Activated T-cell treated with anti-CD3 and anti-CD28 coated beads for 24 hours (primary cell): Measurements from ENCODE around the gene ICAM5.
A peak's percentile ranks its signal among the peaks of the same experiment; 100 is the strongest.

Experiments used
- DNase-seq: peaks from one replicate; pipeline ENCODE4 v3.0.0-alpha.2; 2020; ENCODE audit warnings: low read depth

Gene ICAM5

DNA sequence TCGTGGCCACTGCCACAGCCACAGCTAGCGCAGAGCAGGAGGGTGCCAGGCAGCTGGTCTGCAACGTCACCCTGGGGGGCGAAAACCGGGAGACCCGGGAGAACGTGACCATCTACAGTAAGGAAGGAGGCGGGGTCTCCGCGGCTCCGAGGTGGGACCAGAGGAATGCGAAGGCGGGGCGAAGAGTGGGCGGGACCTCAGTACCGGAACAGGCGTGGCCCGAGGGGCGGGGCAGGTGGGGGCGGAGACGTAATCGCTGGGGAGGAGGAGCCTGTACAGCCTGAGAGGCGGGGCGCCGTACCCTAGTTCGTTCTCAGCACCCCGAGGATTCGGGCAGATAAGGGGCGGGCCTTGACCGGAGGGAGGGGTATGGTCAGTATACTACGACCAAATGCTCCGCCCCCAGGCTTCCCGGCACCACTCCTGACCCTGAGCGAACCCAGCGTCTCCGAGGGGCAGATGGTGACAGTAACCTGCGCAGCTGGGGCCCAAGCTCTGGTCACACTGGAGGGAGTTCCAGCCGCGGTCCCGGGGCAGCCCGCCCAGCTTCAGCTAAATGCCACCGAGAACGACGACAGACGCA lies 2.5 kb downstream of the ICAM5 start:
- peak; percentile 60 for DNase-seq

DNA sequence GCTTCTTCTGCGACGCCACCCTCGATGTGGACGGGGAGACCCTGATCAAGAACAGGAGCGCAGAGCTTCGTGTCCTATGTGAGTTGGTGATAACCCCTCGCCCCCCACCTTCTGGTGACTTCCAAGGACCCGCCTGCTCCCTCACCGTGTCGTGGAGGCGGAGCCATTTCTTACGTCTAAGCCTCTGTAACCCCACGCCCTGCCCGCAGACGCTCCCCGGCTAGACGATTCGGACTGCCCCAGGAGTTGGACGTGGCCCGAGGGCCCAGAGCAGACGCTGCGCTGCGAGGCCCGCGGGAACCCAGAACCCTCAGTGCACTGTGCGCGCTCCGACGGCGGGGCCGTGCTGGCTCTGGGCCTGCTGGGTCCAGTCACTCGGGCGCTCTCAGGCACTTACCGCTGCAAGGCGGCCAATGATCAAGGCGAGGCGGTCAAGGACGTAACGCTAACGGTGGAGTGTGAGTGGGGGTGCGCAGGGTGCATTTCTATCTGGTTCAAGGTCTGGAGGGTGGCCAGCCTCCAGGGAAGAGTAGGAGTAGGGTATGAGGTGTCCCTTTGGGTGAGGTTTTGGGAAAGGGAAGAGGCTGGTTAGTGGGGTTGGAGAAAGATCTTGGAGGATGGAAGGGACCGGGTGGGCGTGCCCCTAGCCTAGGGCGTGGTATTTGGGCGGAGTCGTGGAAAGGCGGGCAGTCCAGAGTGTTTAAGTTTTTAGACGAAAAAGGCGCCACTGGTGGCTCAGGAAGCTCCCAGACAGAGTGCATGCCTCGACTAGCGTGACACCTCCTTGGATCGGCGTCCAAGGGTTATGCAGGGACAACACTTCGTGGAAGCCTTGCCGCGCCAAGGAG lies 3.3 kb downstream of the ICAM5 start:
- DNase-seq: no peak

DNA sequence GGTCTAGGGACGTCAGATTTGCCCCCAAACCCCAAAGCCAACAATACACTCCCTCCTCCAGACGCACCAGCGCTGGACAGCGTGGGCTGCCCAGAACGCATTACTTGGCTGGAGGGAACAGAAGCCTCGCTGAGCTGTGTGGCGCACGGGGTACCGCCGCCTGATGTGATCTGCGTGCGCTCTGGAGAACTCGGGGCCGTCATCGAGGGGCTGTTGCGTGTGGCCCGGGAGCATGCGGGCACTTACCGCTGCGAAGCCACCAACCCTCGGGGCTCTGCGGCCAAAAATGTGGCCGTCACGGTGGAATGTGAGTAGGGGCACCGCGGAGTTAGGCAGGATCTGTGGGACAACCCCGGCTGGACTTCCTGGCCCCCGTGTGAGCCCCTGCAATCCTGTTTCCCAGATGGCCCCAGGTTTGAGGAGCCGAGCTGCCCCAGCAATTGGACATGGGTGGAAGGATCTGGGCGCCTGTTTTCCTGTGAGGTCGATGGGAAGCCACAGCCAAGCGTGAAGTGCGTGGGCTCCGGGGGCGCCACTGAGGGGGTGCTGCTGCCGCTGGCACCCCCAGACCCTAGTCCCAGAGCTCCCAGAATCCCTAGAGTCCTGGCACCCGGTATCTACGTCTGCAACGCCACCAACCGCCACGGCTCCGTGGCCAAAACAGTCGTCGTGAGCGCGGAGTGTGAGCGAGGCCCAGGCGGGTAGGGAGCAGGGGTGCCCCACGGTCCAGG lies 4.0 kb downstream of the ICAM5 start:
- no peak for DNase-seq

DNA sequence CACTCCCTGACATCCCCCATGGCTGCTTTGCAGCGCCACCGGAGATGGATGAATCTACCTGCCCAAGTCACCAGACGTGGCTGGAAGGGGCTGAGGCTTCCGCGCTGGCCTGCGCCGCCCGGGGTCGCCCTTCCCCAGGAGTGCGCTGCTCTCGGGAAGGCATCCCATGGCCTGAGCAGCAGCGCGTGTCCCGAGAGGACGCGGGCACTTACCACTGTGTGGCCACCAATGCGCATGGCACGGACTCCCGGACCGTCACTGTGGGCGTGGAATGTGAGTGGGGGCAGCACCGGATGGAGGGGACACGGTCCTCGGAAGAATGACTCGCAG lies 4.6 kb downstream of the ICAM5 start:
- no peak for DNase-seq

DNA sequence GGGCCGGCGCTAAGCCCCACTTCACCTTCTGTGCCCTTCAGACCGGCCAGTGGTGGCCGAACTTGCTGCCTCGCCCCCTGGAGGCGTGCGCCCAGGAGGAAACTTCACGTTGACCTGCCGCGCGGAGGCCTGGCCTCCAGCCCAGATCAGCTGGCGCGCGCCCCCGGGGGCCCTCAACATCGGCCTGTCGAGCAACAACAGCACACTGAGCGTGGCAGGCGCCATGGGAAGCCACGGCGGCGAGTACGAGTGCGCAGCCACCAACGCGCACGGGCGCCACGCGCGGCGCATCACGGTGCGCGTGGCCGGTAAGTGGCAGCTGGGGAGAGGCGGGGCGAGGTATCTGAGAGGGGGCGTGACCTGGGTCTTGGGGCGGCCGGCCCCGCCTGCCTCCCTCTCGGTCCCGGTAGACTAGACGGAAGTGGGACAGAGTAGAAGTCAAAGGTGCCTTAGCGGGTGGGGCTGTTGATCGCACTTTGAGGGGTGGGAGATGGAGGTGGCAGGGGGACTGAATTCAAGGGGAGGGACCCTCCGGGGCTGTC lies 5.6 kb downstream of the ICAM5 start:
- DNase-seq: no peak

DNA sequence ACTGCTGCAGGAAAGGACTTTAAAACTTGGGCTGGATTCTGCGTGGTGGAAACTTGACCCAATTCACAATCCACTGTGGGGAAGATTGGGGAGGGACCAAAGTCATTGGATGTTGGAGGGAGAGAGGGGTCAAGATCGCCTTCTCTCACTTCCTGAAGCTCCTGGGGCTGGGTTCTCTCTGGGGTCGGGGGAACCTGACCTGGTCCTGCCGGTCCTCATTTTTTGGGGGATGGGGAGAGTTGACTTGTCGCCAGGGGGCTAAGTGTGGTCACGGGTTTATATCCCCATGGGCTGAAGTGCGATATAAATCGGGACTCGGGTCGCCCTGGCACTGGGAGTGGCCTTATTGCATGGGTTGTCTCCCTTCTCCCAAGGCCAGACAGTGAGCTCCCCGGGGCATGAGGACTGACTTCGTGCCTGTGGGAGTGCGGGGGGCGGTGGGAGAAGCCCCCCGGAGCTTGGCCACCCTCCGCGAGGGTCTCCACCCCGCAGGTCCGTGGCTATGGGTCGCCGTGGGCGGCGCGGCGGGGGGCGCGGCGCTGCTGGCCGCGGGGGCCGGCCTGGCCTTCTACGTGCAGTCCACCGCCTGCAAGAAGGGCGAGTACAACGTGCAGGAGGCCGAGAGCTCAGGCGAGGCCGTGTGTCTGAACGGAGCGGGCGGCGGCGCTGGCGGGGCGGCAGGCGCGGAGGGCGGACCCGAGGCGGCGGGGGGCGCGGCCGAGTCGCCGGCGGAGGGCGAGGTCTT lies 6.3 kb downstream of the ICAM5 start:
- DNase-seq: no peak

DNA sequence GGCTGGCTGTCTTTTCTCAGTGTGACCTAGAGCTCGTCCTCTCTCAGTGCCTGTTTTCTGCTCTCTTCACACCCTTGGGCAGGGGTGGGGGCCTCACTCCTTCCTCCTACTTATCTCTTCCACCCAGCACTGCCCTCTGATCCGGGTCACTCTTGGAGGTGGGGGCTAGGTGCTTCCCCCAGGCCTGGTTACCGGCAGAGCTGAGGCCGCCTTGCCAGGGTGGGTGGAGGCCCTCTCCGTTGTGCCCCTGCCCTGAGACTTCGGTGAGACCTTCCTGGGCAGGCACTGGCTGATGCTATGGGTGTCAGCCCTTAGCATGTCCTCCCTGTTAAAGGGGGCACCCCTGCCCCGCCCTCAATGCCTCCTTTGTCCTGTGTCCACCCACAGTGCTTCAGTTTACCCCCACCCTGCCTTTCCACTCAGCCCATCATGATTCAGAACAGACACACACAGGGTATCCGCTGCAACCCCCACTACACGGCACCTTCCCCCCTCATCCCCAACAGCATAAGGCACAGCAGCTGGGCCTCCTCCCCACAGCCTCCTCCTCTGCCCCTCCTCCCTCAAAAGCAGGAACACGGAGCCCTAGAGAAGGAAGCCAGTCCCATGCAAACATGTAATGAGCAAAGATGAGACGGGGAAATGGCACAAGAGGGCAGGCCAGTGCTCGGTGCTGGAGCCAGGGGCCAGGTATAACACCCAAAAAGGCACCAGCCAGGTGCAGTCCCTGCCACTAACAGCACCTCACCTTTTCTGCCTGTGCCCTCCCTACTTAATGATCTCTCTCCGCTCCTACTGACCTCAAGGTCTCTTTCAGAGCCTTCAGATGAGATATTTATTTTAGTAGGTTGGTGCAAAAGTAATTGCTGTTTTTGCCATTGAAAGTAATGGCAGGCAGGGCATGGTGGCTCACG lies 10.1 kb downstream of the ICAM5 start:
- no peak for DNase-seq

DNA sequence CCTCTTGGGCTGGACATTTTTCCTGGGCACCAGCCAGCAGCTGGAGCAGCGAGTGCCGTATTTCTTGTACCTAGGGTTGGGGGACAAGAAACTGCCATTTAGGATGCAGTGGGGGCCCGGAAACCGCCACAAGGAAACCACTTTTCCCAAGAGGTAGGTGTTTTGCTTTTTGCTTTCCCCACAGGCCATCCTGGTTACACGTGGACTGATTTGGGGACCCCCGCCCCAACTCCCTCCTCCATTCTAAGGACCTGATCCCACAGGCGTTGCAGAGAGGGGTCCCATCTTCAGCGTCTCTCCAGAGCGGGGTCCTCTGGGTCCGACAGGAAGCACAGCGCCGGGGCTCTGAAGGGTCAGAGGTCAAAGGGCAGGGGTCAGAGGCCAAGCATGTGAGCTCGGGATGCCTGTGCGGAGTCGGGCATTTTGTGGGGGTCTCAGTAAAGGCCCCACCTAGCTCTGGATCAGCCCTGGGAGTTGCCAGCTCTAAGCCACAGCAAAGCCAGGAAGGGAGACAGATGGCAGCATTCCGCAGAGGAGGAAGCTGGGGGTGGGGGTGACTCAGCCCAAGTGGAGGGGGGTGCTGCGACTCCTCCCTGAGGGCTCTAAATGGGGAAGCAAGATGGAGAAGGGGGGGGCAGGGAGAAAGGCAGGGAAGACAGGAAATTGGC lies 15.5 kb downstream of the ICAM5 start:
- DNase-seq: no peak

DNA sequence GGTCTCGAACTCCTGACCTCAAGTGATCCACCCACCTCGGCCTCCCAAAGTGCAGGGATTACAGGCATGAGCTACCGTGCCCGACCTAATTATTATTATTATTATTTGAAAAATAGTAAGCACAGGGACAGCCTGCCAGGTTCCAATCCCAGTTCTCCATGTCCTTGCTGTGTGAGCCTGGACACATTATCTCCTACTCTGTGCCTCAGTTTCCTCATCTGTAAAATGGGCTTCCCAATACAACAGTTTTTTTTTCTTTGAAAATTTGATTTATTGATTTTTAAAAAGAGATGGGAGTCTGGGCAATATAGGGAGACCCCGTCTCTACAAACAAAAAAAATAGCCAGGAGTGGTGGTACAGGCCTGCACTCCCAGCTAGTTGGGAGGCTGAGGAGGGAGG lies 16.6 kb downstream of the ICAM5 start:
- no peak for DNase-seq

DNA sequence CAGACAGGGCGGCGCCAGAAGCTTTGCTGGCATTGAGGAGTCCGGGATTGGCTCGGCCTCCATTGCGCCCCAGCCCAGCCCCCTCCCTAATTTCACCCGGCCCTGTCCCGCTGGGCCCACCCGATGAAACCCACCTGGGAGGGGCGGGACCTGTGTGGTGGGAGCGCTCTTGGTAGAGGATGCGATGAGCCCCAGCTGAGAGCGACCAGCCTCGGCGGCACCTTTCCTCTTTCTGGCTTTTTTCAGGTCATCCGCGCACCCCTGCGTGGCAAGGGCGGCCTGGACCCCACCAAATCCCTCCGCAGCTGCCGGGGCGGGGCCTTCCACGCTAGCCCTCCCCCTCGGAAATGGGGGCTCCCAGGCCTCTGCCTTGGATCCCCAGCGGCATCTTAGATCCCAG lies 19.7 kb downstream of the ICAM5 start, which contains the start of gene ZGLP1:
Gene ZGLP1, minus strand, starts transcription at position 393 of the 400 bp plus-strand sequence.
- no peak for DNase-seq

DNA sequence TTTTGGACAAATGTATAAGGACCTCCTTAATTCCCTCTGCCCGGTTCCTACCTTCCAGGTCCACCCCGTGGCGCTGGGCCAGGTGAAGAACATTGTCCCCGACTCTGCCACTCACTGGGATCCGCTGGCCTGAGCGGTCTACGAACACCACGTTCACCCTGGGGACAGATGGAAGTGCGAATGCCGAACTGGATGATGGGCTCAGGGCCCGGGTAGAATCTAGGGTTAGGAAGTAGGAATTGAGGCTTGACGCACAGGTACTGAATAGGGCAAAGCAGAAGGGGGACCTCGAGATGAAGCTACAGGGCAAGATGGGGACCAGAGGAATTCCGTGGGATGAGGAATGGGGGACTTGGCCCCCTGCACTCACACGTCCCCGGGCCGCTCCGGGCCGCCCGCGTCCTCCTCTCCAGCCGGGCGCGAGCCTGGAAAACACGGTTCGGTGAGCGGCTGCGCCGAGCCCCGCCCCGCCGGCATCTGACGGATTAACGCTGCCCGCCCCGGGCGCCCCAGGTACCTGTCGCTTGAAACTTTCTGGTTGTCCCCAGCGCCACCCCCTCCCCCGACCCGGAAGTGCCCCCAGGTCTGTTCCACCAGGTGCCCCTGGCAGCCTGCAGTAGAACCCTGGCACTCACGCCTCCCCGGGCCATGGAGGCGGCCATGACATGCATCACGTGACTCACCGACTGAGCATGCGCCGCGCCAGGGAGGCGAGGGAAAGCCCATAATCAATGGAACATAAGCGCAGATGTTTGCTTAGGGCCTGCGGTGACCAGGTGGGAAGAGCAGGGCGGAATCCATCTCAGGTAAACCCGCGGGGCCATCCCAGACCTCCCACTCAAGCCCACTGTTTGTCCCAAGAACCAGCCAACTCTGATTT lies 25.8 kb downstream of the ICAM5 start, which contains the start of gene FDX2:
Gene FDX2, minus strand, starts transcription at position 681 of the 880 bp plus-strand sequence. Its CDS starts 19 bp downstream, at position 662.
- DNase-seq: peak; percentile 88

DNA sequence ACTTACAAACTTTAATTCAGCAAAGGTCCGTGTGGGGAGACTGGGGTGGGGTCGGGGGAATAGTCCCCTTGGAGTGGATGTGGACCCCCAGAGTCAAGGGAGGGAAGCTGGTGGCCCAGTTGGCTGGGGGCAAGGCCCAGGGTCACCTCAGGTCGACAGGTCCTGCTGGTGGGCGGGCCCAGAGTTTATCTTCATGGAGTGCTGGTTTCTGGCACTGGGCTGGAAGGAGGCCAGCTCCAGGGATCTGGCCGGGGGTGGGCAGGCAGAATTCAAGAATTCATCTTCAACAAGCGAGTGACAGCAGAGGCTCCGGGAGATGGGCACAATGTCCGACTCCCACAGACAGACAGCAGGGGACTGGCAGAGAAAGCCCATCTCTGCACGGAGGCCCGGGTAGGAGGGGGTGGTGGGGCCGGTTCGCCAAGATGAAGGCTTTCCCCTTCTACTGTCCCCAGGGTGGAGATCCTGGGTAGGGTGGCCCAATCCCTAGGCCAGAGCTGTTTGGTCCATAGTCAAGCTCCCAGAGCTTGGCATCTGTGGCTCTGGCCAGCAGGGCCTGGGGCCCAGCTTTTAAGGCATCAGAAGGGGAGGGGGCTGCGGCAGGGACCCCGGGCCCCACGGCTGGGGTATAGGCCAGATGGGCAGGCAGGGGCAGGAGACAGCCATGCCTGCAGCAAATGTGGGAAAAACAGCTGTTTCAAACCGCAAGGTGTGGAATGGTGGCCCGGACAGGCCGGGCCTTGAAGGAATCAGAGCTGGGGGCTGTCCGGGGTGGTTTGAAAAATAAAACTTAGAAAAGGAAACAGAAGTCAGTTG lies 26.7 kb downstream of the ICAM5 start:
- no peak for DNase-seq

DNA sequence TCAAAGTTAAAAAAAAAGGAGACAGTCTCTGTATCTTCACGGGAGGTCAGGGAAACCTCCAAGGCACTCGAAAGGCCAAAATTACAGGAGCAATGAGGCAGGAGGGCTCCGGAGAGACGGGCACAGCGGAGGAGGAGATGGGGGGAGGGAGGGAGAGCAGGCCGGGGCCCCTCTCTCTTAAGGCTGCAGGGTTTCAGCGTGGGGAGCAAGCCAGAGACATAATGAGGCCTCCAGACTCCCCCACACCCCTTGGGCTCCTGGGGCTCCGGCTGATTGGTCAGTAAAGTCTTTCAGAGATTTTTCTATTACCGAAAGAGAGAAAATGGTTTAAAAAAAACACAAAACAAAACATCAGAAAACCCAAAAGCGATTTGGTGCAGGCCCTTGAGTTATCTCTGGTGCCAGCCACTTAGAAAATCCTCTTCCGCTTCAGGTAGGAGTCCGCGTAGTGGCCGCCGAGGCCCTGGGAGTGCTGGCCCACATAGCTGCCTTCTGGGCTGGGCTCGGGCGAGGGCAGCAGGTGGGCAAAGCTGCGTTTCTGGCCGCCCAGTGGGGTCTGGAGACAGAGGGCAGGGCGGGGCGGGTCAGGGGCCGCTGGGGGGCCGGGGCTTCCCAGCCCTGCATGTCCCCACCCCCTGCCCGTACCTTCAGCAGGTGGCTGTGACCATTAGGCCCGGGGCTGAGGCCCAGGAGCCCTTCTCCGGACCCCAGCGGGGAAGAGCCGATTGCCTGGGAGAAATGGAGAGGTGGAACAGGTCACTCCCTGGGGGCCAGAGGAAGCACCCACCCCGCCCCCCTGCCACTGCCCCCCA lies 27.5 kb downstream of the ICAM5 start:
- no peak for DNase-seq

DNA sequence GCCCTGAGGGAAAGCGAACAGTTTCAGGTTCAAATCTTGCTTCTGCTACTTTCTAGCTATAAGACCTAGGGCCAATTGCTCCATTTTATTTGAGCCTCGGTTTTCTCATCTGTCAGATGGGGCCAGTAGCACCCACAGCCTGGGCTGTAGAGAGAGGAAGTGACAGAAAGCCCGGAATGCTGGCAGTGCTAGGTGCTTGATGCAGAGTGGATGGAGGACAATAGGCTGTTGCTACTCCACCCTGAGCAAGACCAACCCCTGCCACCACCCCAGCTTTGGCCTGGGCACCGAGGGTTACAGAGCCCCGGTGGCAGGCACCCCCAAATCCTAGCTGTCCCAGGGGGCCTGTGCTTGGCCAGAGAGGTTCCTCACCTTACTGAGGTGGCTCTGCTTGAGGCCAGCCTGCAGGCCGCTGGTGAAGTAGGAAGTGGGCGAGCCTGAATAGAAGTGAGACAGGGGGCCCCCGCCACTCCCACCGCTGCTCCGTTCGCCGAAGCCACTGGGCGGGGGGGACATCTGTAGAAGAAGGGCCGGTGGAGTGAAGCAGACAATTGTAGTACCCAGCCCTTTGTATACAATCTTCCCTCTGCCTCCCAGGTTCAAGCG lies 28.2 kb downstream of the ICAM5 start:
- DNase-seq: no peak

DNA sequence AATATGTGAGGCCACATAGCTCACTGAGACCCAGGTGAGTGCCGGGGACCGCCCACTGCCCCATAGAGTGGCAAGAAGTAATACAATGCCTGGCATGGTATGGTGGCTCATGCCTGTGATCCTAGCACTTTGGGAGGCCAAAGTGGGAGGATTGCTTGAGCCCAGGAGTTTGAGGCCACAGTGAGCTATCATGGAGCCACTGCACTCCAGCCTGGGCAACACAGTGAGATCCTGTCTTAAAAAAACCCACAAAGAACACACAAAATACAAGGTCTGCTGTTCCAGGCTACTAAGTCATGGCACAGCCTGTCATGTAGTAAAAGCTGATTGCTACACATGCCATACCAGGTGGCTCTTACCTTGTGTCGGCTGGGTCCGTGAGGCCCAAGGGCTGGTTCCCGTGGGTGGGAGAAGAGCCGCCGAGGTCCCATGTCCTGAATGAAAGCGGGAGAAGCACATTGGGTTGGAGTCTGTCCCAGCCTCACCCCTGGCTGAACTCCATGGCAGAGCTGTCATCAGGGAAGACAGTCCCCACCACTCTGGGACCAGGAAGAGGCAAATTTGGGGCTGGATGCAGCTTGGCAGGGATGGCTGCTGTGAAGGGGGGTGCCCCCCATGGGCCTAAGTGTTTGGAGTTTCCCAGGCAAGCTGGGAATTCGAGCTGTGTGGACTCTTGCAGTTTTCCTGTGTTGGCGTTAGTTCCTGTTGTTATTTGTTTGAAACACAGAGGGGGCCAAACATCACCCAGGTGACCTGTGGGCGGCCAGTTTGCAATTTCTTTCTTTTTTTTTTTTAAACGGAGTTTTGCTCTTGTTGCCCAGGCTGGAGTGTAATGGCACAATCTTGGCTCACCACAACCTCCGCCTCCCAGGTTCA lies 29.3 kb downstream of the ICAM5 start:
- no peak for DNase-seq
